SU-DHL-6 (cell line): Measurements from ENCODE around the gene RPS26.

ENCODE experiments used
- H2AFZ ChIP-seq: fragments of 200-600 bp; sonication (generic); 2 replicates; pipeline ENCODE4 v1.6.1; 2014; ENCODE audit warnings: low read depth, mild to moderate bottlenecking, moderate library complexity, mixed read lengths, antibody characterized with exemption, low read length; ENCODE audit not compliant: severe bottlenecking
- H3F3A ChIP-seq: fragments of 200-600 bp; shearing (Covaris generic); 2 replicates; pipeline ENCODE4 v1.6.0; 2016; ENCODE audit warnings: antibody characterized with exemption, mild to moderate bottlenecking; ENCODE audit not compliant: insufficient read depth
- H3K27ac ChIP-seq: fragments of 200-600 bp; sonication (generic); 2 replicates; pipeline ENCODE4 v1.5.1; 2016; ENCODE audit warnings: low read depth, mild to moderate bottlenecking, low read length, moderate library complexity, mixed read lengths
- H3K27me3 ChIP-seq: fragments of 200-600 bp; sonication (generic), shearing (Covaris generic); 2 replicates; pipeline ENCODE4 v1.6.0; 2014; ENCODE audit warnings: mild to moderate bottlenecking, low read length
- H3K36me3 ChIP-seq: fragments of 200-600 bp; sonication (generic); 2 replicates; pipeline ENCODE4 v1.6.1; 2014; ENCODE audit warnings: mild to moderate bottlenecking, low read length, mixed read lengths
- H3K4me2 ChIP-seq: fragments of 300-600, 200-600 bp; shearing (Covaris generic), sonication (generic); 2 replicates; pipeline ENCODE4 v1.6.0; 2014; ENCODE audit warnings: low read length, low read depth, mild to moderate bottlenecking; ENCODE audit not compliant: poor library complexity, severe bottlenecking
- H3K4me3 ChIP-seq: fragments of 200-600 bp; sonication (generic); 2 replicates; pipeline ENCODE4 v1.5.1; 2014; ENCODE audit warnings: antibody characterized with exemption, low read length, mild to moderate bottlenecking, mixed read lengths; ENCODE audit not compliant: insufficient read depth, poor library complexity, severe bottlenecking
- H3K79me2 ChIP-seq: fragments of 200-600 bp; sonication (generic); 2 replicates; pipeline ENCODE4 v1.6.1; 2014; ENCODE audit warnings: mild to moderate bottlenecking, low read length, moderate library complexity; ENCODE audit not compliant: insufficient read depth
- H3K9ac ChIP-seq: fragments of 200-600 bp; sonication (generic); 2 replicates; pipeline ENCODE4 v1.7.0; 2014; ENCODE audit warnings: mild to moderate bottlenecking, low read length
- H3K9me2 ChIP-seq: fragments of 200-600 bp; sonication (generic); replicated peaks from 2 replicates; pipeline ENCODE4 v1.6.1; 2014; ENCODE audit warnings: low read length; ENCODE audit not compliant: insufficient read depth
- H3K9me3 ChIP-seq: fragments of 200-600 bp; sonication (generic); 2 replicates; pipeline ENCODE4 v1.6.1; 2014; ENCODE audit warnings: low read length, mixed read lengths; ENCODE audit not compliant: insufficient read depth
- H4K20me1 ChIP-seq: fragments of 200-600 bp; sonication (generic); 2 replicates; pipeline ENCODE4 v1.6.1; 2014; ENCODE audit warnings: low read depth, mild to moderate bottlenecking, antibody characterized with exemption, low read length, moderate library complexity, mixed read lengths
- EZH2phosphoT487 ChIP-seq: fragments of 200-600 bp; sonication (generic), shearing (Covaris generic); conservative IDR thresholded peaks from 2 replicates; pipeline ENCODE4 v1.6.1; 2018; ENCODE audit warnings: mild to moderate bottlenecking, antibody characterized with exemption, low read length, moderate library complexity, mixed read lengths
- TF ChIP-seq, protein P1 (sequence below): fragments of 200-600 bp; sonication (generic); IDR thresholded peaks from one replicate; pipeline ENCODE4 v1.5.1; 2017; ENCODE audit warnings: antibody characterized with exemption, mild to moderate bottlenecking, low read length, moderate library complexity; ENCODE audit not compliant: insufficient read depth, poor library complexity, severe bottlenecking

The RPS26 gene

GRCh38 chr12:56078427-56078826 is 36.7 kb downstream of the RPS26 start:
- Histone ChIP-seq H3K9ac (no peak overlapping the region), H3K4me2 (no peak overlapping the region), H3K36me3 (no peaks in the 10 kb centered on the region), H4K20me1 (no peaks in the 10 kb centered on the region), H3K9me3 (no peaks in the 10 kb centered on the region), H3K79me2 (no peaks in the 10 kb centered on the region), H3K4me3 (no peak overlapping the region), H3F3A (no peaks in the 10 kb centered on the region), H3K27me3 (no peaks in the 10 kb centered on the region), H2AFZ (no peak overlapping the region), H3K27ac (no peak overlapping the region), H3K9me2 (no peaks in the 10 kb centered on the region)
- TF ChIP-seq EZH2phosphoT487 = no peak
- TF ChIP-seq, protein P1, sequence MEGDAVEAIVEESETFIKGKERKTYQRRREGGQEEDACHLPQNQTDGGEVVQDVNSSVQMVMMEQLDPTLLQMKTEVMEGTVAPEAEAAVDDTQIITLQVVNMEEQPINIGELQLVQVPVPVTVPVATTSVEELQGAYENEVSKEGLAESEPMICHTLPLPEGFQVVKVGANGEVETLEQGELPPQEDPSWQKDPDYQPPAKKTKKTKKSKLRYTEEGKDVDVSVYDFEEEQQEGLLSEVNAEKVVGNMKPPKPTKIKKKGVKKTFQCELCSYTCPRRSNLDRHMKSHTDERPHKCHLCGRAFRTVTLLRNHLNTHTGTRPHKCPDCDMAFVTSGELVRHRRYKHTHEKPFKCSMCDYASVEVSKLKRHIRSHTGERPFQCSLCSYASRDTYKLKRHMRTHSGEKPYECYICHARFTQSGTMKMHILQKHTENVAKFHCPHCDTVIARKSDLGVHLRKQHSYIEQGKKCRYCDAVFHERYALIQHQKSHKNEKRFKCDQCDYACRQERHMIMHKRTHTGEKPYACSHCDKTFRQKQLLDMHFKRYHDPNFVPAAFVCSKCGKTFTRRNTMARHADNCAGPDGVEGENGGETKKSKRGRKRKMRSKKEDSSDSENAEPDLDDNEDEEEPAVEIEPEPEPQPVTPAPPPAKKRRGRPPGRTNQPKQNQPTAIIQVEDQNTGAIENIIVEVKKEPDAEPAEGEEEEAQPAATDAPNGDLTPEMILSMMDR = no peak

DNA sequence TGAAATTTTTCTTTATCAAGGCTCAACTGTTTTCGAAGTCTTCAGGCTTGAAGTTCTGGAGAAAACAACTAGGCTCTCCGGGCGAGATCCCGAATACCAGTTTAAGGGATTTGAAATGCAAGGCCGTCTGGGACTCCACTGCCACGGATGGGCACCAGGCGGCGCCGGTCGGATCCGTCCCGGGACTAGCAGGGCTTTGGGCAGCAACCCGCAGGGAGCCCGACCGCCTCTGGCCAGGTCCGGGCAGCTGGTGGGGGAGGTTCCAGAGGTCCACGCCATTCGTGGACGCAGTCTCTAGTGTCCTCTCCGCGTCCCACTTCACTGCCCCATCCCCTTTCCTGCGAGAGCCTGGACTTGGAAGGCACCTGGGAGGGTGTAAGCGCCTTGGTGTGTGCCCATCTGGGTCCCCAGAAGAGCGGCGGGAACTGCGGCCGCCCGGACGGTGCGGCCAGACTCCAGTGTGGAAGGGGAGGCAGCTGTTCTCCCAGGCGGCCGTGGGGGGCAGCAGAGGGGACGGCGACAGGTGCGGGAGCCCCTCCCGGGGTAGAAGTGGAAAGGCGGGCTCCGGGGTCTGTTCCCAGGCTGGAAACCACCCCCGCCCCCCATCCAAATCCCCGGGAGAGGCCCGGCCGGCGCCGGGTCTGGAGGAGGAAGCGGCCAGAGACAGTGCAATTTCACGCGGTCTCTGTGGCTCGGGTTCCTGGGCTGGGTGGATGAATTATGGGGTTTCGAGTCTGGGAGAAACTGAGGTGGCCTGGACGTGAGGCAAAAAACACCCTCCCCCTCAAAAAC is 37.4 kb downstream of the RPS26 start:
- no peaks in the 10 kb centered on the region for H3K36me3 ChIP-seq
- peak overlapping the region; percentile 59 for H3K9ac ChIP-seq
- H3K9me2 ChIP-seq = no peaks in the 10 kb centered on the region
- H4K20me1 ChIP-seq = no peaks in the 10 kb centered on the region
- H3K27me3 ChIP-seq = no peaks in the 10 kb centered on the region
- peak overlapping the region; percentile 95 for H2AFZ ChIP-seq
- peak overlapping the region; percentile 95 for H3K4me2 ChIP-seq
- H3K4me3 ChIP-seq = peak overlapping the region; percentile 62
- TF ChIP-seq, protein P1 = peak; percentile 49
- TF ChIP-seq EZH2phosphoT487 = no peak
- H3K9me3 ChIP-seq = no peaks in the 10 kb centered on the region
- no peak overlapping the region for H3K27ac ChIP-seq
- H3K79me2 ChIP-seq = no peaks in the 10 kb centered on the region
- no peaks in the 10 kb centered on the region for H3F3A ChIP-seq

- H3K36me3 ChIP-seq = no peaks in the 10 kb centered on the region
- H3K27ac ChIP-seq = no peak within 1 kb of the TSS
- no peaks in the 10 kb centered on the region for H4K20me1 ChIP-seq
- H3K27me3 ChIP-seq = no peaks in the 10 kb centered on the region
- H3F3A ChIP-seq = no peaks in the 10 kb centered on the region
- peak within 1 kb of the TSS; percentile 95 for H2AFZ ChIP-seq
- H3K9me2 ChIP-seq = no peaks in the 10 kb centered on the region
- TF ChIP-seq, protein P1 = no peak
- TF ChIP-seq EZH2phosphoT487 = no peak
- peak within 1 kb of the TSS; percentile 62 for H3K4me3 ChIP-seq
- no peaks in the 10 kb centered on the region for H3K79me2 ChIP-seq
- peak within 1 kb of the TSS; percentile 59 for H3K9ac ChIP-seq
- H3K4me2 ChIP-seq = peak within 1 kb of the TSS; percentile 95
- no peaks in the 10 kb centered on the region for H3K9me3 ChIP-seq
Observed at GRCh38 chr12:56079723-56080555, 38.2 kb downstream of the RPS26 start, which contains the start of gene ERBB3. Gene ERBB3 (plus strand): TSS chr12:56080165. CDS start chr12:56080301, 136 bp downstream.
